Measurements from ENCODE around the gene IMMP2L. TPM values are rescaled to one million over a fixed set of nuclear protein-coding genes. Genes with fewer than 3 reads are reported as not detected.

IMMP2L gene
- total RNA-seq, 6 experiments from 2014 or later = 14.2 to 25.3 (median 19.7) TPM

- no peak overlapping the region for H3K4me3 ChIP-seq
- ATAC-seq = no peak
- peaks cover 0 to 18% (median 3%) of the 10 kb centered on the region in 4 donors for H3K4me1 ChIP-seq
- TF ChIP-seq POLR2A (IDR thresholded peaks at IDR 0.05) (no peak), CTCF (IDR thresholded peaks at IDR 0.05) (no peak)
- intact Hi-C loops (cut with DNase I) = no loop called here
- H3K9me3 ChIP-seq = no peaks in the 10 kb centered on the region
- H3K27ac ChIP-seq = no peak overlapping the region
- WGBS (ENCODE audit: insufficient coverage, low coverage, low lambda C conversion rate, missing lambda C conversion rate) = 95% methylated on average over 4 of the region's 4 CpGs
- H3K36me3 ChIP-seq = no peaks in the 10 kb centered on the region
- no peaks in the 10 kb centered on the region for H3K27me3 ChIP-seq
- no peak for DNase-seq
Measured at GRCh38 chr7:111026343-111026742, 535.9 kb downstream of the IMMP2L start.

- Histone ChIP-seq H3K4me1 (peaks cover 0 to 15% (median 3%) of the 10 kb centered on the region in 4 donors), H3K36me3 (no peaks in the 10 kb centered on the region), H3K9me3 (no peaks in the 10 kb centered on the region), H3K4me3 (no peak overlapping the region), H3K27ac (no peak overlapping the region), H3K27me3 (no peaks in the 10 kb centered on the region)
- intact Hi-C loops (cut with DNase I) = no loop called here
- DNase-seq (no peak), ATAC-seq (no peak)
- no peak for TF ChIP-seq CTCF (IDR thresholded peaks at IDR 0.05)
- no peak for TF ChIP-seq POLR2A (IDR thresholded peaks at IDR 0.05)
- whole genome bisulfite sequencing (ENCODE audit: insufficient coverage, low coverage, low lambda C conversion rate, missing lambda C conversion rate) = 100% methylated on average over 1 of the region's 1 CpG
Measured at GRCh38 chr7:111025006-111025405, 537.3 kb downstream of the IMMP2L start.

DNA sequence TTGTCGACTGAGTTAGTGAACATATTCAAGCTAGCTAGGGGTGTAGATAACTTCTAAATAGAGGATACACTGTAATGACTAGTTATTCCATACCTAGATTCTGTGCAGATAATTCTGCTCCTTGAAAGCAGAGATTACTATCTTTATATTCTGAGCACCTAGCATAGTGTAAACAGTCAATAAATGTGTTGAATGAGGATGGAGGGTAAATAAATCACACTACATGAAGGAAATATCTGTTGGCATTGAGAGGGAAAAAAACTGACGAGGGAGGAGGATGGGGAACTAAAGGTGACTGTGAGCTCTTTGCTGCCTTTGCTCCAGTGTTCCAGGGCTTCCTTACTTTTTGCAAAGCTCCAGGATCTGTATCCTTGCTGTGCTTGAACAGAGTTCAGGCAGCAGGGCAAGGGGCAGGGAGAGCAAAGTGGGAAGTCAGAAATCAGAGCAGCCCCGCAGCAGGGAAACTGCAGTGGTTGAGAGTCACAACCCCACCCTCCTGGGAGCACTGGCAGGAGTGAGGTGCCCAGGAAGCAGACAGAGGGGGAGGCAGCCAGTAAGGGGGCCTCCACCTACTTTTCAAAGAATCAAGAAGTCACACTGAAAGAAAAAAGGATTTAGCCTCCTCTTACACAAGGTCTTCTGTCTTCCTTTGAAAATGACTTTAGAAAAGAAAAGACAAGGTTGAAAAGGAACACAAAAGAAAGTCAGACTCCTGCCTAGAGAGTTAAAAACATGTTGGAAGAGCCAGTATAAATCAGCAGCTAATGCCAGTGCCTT is 543.1 kb downstream of the IMMP2L start:
- DNase-seq (no peak), ATAC-seq (no peak)
- 39% methylated on average over 3 of the region's 3 CpGs for WGBS (ENCODE audit: insufficient coverage, low coverage, low lambda C conversion rate, missing lambda C conversion rate)

DNA sequence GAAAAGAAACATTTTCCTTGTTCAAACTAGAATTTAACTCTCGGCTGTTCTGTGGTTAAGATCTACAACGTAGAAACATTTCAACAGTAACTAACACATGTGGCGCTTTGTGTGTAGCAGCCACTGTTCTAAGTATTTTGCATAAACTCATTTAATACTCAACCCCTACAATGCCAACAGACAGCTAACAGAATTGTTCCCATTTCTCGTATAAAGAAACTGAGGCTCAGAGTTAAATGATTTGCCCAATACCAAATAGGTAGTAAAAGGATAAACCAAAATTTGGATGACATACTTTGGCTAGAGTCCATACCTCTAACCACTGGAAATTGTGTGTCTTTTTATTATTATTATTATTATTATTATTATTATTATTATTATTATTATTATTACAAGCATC is 543.8 kb downstream of the IMMP2L start:
- WGBS (ENCODE audit: insufficient coverage, low coverage, low lambda C conversion rate, missing lambda C conversion rate) = 90% methylated on average over 4 of the region's 4 CpGs
- H3K27ac ChIP-seq = no peak overlapping the region
- intact Hi-C loops (cut with DNase I) = no loop called here

More for the DNA sequence above, 543.1 kb downstream of the IMMP2L start:
- Histone ChIP-seq H3K36me3 (no peaks in the 10 kb centered on the region), H3K27ac (no peak overlapping the region), H3K27me3 (no peaks in the 10 kb centered on the region), H3K4me1 (no peaks in the 10 kb centered on the region), H3K9me3 (no peaks in the 10 kb centered on the region), H3K4me3 (no peak overlapping the region)
- TF ChIP-seq POLR2A (IDR thresholded peaks at IDR 0.05) (no peak), CTCF (IDR thresholded peaks at IDR 0.05) (no peak)
- intact Hi-C loops (cut with DNase I) = no loop called here

More for the DNA sequence above, 543.8 kb downstream of the IMMP2L start:
- H3K27me3 ChIP-seq = no peaks in the 10 kb centered on the region
- H3K4me3 ChIP-seq = no peak overlapping the region
- no peaks in the 10 kb centered on the region for H3K36me3 ChIP-seq
- TF ChIP-seq POLR2A (IDR thresholded peaks at IDR 0.05) (no peak), CTCF (IDR thresholded peaks at IDR 0.05) (no peak)
- no peaks in the 10 kb centered on the region for H3K9me3 ChIP-seq
- no peak for DNase-seq
- no peaks in the 10 kb centered on the region for H3K4me1 ChIP-seq
- no peak for ATAC-seq

Measured in right lobe of liver (tissue), 6 donors.